Testis (tissue), 2 donors: ENCODE results near the gene SLC24A5.

ENCODE experiments used
- CTCF ChIP-seq, 3 experiments: fragments of 450-650 bp in 2 of 3; fragments of 200-600 bp in 1 of 3; sonication (generic) in 1 of 3; IDR thresholded peaks; one replicate each; pipeline ENCODE4 v1.5.1; 2016 to 2019; ENCODE audit warnings: antibody characterized with exemption in 3 of 3, mild to moderate bottlenecking in 2 of 3, moderate library complexity in 1 of 3
- POLR2A ChIP-seq: fragments of 450-650 bp; IDR thresholded peaks from one replicate; pipeline ENCODE4 v1.6.1; 2017; ENCODE audit warnings: antibody characterized with exemption, mild to moderate bottlenecking, moderate library complexity

DNA sequence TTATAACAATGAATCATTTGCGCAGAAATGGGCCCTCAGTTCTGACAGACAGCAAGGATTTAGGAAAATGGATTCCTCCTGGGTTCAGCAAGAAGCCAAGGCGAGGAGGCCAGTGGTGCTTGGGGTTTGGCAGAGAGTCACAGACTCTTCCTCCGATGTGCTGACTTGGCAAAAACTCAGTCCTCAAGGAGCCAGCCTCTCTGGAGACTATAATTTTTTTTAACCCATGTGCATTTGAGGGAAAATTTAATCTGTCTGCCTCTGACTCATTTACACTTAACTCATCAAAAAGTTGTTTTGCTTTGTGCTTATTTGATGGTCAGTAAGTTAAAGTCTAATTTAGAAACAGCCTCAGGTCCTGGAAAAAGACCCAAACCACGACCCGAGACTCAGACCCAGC lies 34.2 kb upstream of the SLC24A5 start:
- no peak for TF ChIP-seq CTCF (IDR thresholded peaks at IDR 0.05)
- TF ChIP-seq POLR2A: no peak
